HUES6 (cell line): ENCODE results near the gene CIDEA.
A peak's percentile ranks its signal among the peaks of the same experiment; 100 is the strongest.
"Not testable (repeated sequence)": the region's sequence is repeated elsewhere in the genome, so short reads cannot be mapped to it uniquely, and the experiment has no call there.

Experiments used
- H3K27ac ChIP-seq: 2 replicates; pipeline ENCODE4 v1.7.0; 2013; ENCODE audit warnings: low read depth, mild to moderate bottlenecking, low read length, inconsistent platforms
- H3K27me3 ChIP-seq: 2 replicates; pipeline ENCODE4 v1.6.1; 2013; ENCODE audit warnings: low read length; ENCODE audit not compliant: control insufficient read depth, insufficient read depth
- H3K36me3 ChIP-seq: 2 replicates; pipeline ENCODE4 v1.6.1; 2013; ENCODE audit warnings: low read length; ENCODE audit not compliant: control insufficient read depth, insufficient read depth
- H3K4me1 ChIP-seq: 2 replicates; pipeline ENCODE4 v1.6.1; 2013; ENCODE audit warnings: low read length; ENCODE audit not compliant: control insufficient read depth, insufficient read depth
- H3K4me3 ChIP-seq: 2 replicates; pipeline ENCODE4 v1.5.1; 2013; ENCODE audit warnings: low read depth, low read length
- H3K9ac ChIP-seq: one replicate; pipeline ENCODE4 v1.6.1; 2013; ENCODE audit warnings: mild to moderate bottlenecking, low read length
- H3K9me3 ChIP-seq: 2 replicates; pipeline ENCODE4 v1.6.1; 2013; ENCODE audit warnings: low read depth, low read length; ENCODE audit not compliant: control insufficient read depth, insufficient read depth

Gene CIDEA, protein sequence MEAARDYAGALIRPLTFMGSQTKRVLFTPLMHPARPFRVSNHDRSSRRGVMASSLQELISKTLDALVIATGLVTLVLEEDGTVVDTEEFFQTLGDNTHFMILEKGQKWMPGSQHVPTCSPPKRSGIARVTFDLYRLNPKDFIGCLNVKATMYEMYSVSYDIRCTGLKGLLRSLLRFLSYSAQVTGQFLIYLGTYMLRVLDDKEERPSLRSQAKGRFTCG

GRCh38 chr18:12254136-12254819, at the start of gene CIDEA:
Gene CIDEA (plus strand): TSS chr18:12254361. CDS start chr18:12254384, 23 bp downstream.
- peaks cover 83% of the 10 kb centered on the region for H3K27me3 ChIP-seq

GRCh38 chr18:12208296-12209153, 45.6 kb upstream of the CIDEA start:
- not testable (repeated sequence) for H3K9ac ChIP-seq, H3K9me3 ChIP-seq, H3K4me1 ChIP-seq, H3K27ac ChIP-seq, H3K36me3 ChIP-seq, H3K4me3 ChIP-seq, H3K27me3 ChIP-seq

More at GRCh38 chr18:12254136-12254819, at the start of gene CIDEA:
- Histone ChIP-seq H3K4me1 (peaks cover 32% of the 10 kb centered on the region), H3K36me3 (no peaks in the 10 kb centered on the region), H3K27ac (no peak within 1 kb of the TSS), H3K9me3 (no peaks in the 10 kb centered on the region), H3K4me3 (peak within 1 kb of the TSS; percentile 78), H3K9ac (peak within 1 kb of the TSS; percentile 24)

DNA sequence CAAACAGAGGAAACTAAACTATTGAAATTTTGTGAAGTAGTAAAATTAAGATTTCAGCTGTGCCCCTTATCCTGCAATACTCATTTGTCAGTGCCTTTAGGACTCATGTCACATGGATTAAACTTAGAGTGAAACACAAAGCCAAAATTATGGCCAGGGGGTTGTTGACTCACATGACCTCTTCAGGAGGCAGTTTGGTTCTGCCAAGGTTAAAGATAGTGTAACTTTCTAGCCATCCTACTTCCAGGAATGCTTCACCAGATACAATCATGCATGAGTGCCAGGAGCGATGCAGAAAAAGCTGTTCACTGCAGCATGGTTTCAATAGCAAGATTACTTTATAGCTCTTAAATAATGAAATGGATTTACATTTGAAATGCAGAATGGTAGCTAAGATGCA, 41.9 kb upstream of the CIDEA start:
- not testable (repeated sequence) for H3K27ac ChIP-seq, H3K4me1 ChIP-seq, H3K4me3 ChIP-seq, H3K36me3 ChIP-seq, H3K9ac ChIP-seq, H3K9me3 ChIP-seq, H3K27me3 ChIP-seq

GRCh38 chr18:12214296-12215005, 39.7 kb upstream of the CIDEA start:
- H3K36me3 ChIP-seq, H3K4me1 ChIP-seq, H3K27ac ChIP-seq, H3K9ac ChIP-seq, H3K4me3 ChIP-seq, H3K27me3 ChIP-seq, H3K9me3 ChIP-seq: not testable (repeated sequence)

DNA sequence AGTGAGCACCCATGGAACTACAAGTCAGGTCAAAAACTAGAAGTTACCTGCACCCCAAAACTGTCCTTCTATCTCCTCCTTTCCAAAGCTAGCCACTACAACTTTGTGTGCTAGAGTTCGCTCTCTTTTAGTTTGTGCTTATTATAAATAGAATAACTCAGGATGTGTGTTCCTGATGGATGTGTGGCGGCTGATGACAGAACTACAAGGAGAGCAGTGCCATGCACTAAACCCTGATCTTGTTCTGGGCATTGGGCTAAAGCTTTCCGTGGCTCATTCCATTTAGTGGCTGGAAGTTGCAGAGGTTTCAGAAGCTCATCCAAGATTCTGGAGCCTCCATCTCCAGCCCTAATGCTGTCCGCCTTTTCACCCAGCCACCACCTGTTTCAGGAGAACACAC, 37.7 kb upstream of the CIDEA start:
- H3K36me3 ChIP-seq, H3K4me3 ChIP-seq, H3K9ac ChIP-seq: not testable (repeated sequence)

DNA sequence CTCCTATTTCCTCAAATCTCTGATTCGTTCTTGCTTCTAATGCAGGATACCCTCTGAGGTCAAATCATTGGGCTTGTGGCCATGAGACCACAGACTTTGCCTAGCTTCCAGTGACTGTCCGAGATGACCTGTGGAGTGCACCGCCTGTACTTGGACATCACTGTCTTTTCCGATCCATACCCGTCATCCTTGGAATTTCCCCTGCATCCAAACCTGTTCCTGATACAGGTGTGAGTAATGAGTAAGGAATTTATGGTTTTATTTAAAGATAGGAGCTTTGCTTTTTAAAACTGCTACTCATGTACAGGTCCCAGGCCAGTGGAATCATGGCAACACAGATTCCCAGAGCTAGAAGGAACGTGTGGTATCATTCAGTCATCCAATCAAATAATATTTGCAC, 35.6 kb upstream of the CIDEA start:
- not testable (repeated sequence) for H3K36me3 ChIP-seq

More for the DNA sequence above, 37.7 kb upstream of the CIDEA start:
- not testable (repeated sequence) for H3K4me1 ChIP-seq, H3K27me3 ChIP-seq, H3K27ac ChIP-seq, H3K9me3 ChIP-seq

DNA sequence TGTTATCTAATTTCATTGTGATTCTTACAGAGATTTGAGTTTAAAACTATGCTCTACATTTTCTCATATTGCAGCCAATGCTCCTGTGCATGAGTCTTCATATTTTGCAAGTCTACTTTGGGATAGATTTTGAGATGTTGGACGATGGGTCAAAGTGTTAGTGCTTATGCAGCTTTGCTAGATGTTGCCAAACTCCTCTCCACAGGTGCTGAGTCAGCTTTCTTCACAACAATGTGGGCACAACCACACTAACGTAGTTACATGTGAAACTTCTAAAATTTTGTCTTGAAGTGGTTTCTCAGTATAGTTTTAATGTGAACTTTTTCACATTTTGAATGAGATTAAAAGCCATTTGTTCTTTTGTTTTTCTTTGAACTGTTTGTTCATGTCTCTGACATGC, 32.1 kb upstream of the CIDEA start:
- not testable (repeated sequence) for H3K4me3 ChIP-seq, H3K4me1 ChIP-seq, H3K9ac ChIP-seq, H3K27ac ChIP-seq, H3K36me3 ChIP-seq, H3K27me3 ChIP-seq, H3K9me3 ChIP-seq

More for the DNA sequence above, 35.6 kb upstream of the CIDEA start:
- H3K27ac ChIP-seq, H3K4me1 ChIP-seq, H3K9ac ChIP-seq, H3K9me3 ChIP-seq, H3K4me3 ChIP-seq, H3K27me3 ChIP-seq: not testable (repeated sequence)

GRCh38 chr18:12223326-12223725, 30.8 kb upstream of the CIDEA start:
- not testable (repeated sequence) for H3K36me3 ChIP-seq, H3K27ac ChIP-seq, H3K27me3 ChIP-seq, H3K4me3 ChIP-seq, H3K9me3 ChIP-seq, H3K4me1 ChIP-seq, H3K9ac ChIP-seq

DNA sequence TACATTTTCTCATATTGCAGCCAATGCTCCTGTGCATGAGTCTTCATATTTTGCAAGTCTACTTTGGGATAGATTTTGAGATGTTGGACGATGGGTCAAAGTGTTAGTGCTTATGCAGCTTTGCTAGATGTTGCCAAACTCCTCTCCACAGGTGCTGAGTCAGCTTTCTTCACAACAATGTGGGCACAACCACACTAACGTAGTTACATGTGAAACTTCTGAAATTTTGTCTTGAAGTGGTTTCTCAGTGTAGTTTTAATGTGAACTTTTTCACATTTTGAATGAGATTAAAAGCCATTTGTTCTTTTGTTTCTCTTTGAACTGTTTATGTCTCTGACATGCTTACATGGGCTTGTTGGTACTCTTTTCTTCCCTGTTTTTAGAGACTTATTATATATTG, 27.4 kb upstream of the CIDEA start:
- H3K27me3 ChIP-seq, H3K4me3 ChIP-seq, H3K4me1 ChIP-seq, H3K27ac ChIP-seq, H3K36me3 ChIP-seq, H3K9me3 ChIP-seq, H3K9ac ChIP-seq: not testable (repeated sequence)

DNA sequence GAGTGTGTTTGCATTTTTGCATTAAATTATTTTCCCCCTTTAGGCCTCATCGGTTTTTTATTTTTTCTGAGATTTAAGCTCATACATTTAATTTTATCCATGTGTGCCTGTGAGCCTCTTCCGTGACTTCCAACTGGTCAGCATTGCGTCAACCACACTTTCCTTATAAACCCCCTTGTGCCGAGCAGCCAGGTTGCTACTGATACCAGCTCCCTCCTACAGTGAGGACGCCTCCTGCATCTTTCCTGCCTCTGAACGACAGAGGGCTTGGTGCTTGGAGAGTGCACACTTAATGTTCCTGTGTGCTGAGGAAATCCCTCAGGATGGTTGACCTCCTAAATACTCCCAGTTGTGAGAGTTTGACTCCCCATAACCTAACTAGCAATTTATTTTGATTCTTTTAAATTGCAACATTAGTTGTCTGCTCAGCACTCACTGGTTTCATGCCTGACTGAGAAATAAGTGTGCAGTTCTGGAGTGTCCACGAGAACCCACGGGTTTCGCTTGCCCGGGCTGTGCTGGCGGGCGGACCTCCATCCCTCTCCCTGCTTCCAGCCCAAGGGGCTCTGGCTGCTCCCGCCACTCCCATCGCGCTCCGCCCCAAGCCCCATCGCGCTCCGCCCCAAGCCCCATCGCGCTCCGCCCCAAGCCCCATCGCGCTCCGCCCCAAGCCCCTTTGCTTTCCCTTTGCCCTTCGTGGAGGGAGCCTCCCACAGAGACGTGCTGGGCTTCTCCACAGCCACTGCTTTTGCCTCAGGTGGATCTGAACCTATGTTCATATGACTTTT, 26.6 kb upstream of the CIDEA start:
- H3K9ac ChIP-seq, H3K36me3 ChIP-seq, H3K4me3 ChIP-seq, H3K27me3 ChIP-seq, H3K9me3 ChIP-seq, H3K4me1 ChIP-seq, H3K27ac ChIP-seq: not testable (repeated sequence)
